GM12874 (cell line): ENCODE data around the gene NUDT4.

Experiments
- TF ChIP-seq, protein P1 (sequence below): IDR thresholded peaks from 2 replicates; pipeline ENCODE4 v1.5.1; 2011; ENCODE audit warnings: low read depth, mild to moderate bottlenecking, control low read depth, low read length, moderate library complexity; ENCODE audit not compliant: insufficient read depth

The NUDT4 gene

DNA sequence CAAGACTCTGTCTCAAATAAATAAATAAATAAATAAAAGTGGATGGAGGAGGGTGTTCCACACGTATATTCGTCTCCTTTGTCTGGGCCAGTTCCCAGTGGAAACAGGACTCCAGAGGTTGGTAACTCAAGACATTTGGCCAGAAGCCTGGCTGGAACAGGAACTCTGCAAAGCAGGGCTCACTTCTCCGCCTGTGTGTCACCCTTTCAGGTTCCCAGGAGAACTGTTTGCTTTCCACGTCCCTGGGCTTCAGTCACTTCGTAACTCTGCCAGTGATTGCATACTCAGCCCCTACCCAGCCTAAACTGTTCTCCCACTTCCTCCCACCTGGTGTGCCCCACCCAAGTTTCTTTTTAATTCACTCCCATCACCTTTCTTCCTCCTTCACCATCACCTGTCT is 71.1 kb downstream of the NUDT4 start:
- TF ChIP-seq, protein P1, sequence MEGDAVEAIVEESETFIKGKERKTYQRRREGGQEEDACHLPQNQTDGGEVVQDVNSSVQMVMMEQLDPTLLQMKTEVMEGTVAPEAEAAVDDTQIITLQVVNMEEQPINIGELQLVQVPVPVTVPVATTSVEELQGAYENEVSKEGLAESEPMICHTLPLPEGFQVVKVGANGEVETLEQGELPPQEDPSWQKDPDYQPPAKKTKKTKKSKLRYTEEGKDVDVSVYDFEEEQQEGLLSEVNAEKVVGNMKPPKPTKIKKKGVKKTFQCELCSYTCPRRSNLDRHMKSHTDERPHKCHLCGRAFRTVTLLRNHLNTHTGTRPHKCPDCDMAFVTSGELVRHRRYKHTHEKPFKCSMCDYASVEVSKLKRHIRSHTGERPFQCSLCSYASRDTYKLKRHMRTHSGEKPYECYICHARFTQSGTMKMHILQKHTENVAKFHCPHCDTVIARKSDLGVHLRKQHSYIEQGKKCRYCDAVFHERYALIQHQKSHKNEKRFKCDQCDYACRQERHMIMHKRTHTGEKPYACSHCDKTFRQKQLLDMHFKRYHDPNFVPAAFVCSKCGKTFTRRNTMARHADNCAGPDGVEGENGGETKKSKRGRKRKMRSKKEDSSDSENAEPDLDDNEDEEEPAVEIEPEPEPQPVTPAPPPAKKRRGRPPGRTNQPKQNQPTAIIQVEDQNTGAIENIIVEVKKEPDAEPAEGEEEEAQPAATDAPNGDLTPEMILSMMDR = no peak

DNA sequence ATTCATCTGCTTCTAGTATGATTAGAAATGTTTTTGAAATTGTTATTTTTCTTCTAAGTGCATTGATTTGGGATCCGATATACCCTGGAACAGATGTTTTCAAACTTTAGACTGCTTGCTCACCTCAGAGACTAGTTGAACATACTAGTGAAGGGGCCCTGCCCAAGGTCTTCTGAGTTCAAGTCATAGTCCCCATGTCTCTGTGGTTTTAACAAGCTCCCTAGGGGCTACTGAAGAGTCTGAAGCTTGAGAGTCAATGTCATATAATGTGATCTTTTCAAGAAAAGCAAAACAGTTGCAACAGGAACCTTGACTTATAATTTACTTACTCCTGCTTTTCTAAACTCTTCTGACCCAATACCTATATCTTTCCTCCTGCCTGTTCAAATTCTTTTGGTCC is 71.6 kb downstream of the NUDT4 start:
- TF ChIP-seq, protein P1 = no peak

DNA sequence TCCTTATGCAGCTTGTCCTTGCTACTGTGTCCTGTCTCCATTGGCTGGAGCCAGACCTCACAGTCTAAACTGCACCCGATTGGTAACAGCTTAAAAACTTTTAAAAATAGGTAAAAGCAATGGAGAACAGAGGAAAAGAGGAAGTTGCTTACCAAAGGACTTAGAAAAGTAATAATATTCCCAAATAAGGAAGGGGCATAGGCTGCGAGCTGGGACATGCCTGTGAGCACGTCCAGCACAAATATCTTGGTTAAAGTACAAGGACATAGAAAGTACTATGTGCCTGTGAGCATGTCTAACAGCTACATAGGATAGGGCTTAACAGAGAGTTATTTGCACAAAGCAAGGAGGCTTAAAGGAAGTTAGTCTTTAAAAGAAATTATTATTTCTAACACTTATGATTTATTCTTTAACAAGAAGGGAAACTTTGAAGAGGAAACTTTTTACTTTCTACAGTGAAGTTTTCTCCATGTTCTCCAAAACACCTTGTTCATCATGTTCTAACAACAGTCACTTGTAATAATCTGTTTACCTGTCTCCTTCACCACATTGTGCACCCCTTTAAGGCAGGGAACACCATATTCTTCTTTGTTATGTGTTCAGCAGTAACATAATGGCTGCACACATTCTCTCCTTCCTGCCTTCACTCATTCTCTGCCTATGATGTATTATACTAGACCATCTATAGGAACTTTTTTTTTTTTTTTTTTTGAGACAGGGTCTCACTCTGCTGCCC is 73.9 kb downstream of the NUDT4 start:
- TF ChIP-seq, protein P1 = no peak

DNA sequence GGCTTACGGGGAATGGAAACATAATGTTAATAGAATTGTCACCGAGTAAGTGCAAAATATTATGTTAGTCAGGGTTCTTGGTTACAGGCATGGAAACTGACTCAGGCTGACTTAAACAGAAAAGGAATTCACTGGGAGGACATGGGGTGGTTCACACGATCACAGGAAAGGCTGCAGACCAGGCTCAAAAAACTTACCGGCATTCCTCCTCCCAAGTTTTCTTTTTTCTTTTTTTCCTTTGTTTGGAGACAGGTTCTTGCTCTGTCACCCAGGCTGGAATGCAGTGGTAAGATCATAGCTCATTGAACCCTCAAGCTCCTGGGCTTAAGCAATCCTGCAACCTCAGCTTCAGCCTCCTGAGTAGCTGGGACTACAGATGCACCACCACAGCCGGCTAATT is 75.9 kb downstream of the NUDT4 start:
- TF ChIP-seq, protein P1 = no peak

DNA sequence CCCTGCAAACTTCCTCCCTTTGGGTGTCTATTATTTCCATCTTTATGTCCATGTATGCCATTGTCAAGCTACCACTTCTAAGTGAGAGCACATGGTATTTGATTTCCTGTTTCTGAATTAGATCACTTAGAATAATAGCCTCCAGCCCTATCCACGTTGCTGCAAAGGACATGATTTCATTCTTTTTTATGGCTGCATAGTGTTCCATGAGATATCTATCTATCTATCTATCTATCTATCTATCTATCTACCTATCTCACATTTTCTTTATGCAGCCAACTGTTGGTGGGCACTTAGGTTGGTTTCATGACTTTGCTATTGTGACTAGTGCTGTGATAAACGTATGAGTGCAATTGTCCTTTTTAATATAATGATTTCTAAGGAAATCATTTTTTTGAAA is 78.4 kb downstream of the NUDT4 start:
- TF ChIP-seq, protein P1 = no peak
